Mammary epithelial cell (primary cell): ENCODE data around the gene NLRP4.

Source experiments
- CTCF ChIP-seq, 2 donors: IDR thresholded peaks in 1 of 2; conservative IDR thresholded peaks in 1 of 2; 2 replicates each; pipeline ENCODE4 v1.5.1; 2011 to 2012; ENCODE audit warnings: inconsistent platforms in 2 of 2, low read length in 2 of 2, mild to moderate bottlenecking in 2 of 2, control low read depth in 1 of 2, low read depth in 1 of 2; ENCODE audit not compliant: insufficient read depth in 1 of 2; ENCODE audit errors: extremely low read depth in 1 of 2
- EZH2 ChIP-seq: IDR thresholded peaks from 2 replicates; pipeline ENCODE4 v1.6.1; 2012; ENCODE audit warnings: low read length, inconsistent platforms, borderline replicate concordance

DNA sequence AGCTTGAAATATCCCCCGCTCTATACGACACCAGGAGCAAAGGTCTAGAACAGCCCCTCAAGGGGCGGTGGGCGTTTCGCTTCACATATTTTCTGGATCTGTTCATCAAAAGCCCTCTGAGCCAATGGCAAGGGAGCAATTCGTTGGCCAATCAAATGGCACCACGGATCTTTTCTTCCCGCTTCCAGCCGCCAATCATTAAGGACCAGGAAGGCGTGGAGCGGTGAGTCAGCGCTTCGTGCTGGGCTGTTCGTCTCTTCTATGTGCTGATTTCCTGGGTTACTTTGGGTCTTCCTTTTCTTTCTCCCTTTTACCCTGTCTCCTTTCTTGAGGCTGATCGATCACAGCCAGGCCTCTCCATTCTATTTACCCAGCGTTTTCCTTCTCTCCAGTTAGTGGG, at the start of gene NLRP4:
- no peak for TF ChIP-seq CTCF (conservative IDR thresholded peaks at IDR 0.05 in 1 of 2, IDR thresholded peaks at IDR 0.05 in 1 of 2; ENCODE audit: extremely low read depth in 1 of 2, insufficient read depth in 1 of 2, low read depth in 1 of 2, low read length in 2 of 2)
- TF ChIP-seq EZH2, result no peak
